Stimulated activated naive CD8-positive, alpha-beta T cell treated with anti-CD3 and anti-CD28 coated beads, Interleukin-15, Interleukin-2, amounts not matched to agents 100 ng/mL and 50 ng/mL, for 24 hours (primary cell): ENCODE measurements around the gene SEC63.
"Not testable (repeated sequence)": the region's sequence is repeated elsewhere in the genome, so short reads cannot be mapped to it uniquely, and the experiment has no call there.

Source experiments
- H3K27ac Mint-ChIP-seq: one replicate; pipeline ENCODE4 v1.8.0; 2021; ENCODE audit warnings: mild to moderate bottlenecking, mixed read lengths
- H3K27me3 Mint-ChIP-seq: one replicate; pipeline ENCODE4 v1.8.0; 2021; ENCODE audit warnings: mixed read lengths
- H3K36me3 Mint-ChIP-seq: one replicate; pipeline ENCODE4 v1.8.0; 2021; ENCODE audit warnings: low read depth, mixed read lengths
- H3K4me1 Mint-ChIP-seq: one replicate; pipeline ENCODE4 v1.8.0; 2021; ENCODE audit warnings: low read depth, mixed read lengths
- H3K4me3 Mint-ChIP-seq: one replicate; pipeline ENCODE4 v1.8.0; 2021; ENCODE audit warnings: mild to moderate bottlenecking, mixed read lengths
- H3K9me3 Mint-ChIP-seq: one replicate; pipeline ENCODE4 v1.8.0; 2021; ENCODE audit warnings: mixed read lengths

The SEC63 gene

DNA sequence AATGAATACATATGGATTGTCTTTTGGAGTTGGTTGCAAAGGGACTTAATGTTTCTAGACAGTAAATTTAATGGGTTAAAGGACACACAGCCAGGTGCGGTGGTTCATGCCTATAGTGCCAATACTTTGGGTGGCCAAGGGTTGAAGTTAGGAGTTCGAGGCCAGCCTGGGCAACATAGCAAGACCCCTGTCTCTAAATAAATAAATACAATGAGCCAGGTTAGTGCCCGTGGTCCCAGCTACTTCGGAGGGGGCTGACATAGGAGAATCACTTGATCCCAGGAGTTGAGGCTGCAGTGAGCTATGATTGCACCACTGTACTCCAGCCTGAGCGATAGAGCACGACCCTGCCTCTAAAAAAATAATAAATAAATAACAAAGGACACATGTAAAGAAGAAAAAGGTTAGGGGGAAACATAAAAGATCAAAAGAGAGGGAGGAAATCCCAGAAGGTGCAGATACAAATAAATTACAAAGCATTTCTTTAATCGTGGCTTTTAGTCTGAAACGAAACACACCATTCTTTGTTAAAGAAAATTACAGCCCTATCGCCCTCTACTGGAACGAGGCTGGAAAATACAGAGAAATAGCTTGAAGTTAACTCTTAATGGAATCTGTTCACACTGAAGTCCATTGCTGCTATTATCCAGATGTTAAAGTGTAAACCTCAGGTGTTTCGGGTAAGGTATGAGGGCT lies 91.3 kb downstream of the SEC63 start:
- Mint-ChIP-seq H3K27ac (no peak overlapping the region), H3K4me3 (no peak overlapping the region), H3K9me3 (no peaks in the 10 kb centered on the region), H3K27me3 (no peaks in the 10 kb centered on the region), H3K36me3 (peaks cover 17% of the 10 kb centered on the region), H3K4me1 (peaks cover 33% of the 10 kb centered on the region)

DNA sequence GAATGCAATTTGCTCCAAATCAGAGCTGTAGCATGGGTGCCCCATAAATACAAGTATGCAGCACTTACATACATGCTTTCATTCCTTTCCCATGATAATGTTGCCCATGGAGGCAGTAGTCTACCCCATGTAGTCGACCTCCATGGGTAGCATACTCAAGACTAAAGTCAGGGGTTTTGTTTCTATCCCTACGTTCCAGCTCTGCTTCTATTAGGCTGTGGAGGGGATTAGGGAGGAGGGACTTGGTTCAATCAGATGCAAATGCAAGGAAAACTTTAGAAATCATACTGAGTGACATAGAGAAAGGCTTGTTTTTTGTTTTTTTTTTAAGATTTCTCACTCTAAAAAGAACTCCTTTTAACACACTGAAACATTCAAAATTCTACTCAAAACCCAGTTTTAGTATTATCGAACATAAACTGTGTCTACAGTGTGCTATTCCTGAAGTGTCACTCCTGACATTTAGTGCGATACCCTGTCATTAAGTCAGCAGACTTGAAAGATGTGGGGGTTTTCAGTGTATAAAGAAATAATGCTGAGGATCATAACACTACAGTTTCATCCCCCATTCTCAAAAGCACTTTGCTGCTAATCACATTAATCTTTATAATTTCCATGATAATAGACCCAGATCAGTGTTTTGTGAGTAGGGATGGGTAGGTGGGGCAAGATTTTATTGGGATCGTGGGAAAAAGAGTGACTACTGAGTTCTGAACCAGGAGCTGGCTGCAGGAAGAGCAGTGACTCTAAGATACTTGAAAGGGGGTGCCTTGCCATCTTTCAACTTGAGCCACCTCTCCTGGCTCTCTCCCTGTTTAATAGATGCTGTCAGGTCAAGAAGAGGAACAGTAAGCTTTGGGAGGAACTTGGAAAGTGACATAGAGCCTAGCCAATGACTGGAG lies 93.5 kb downstream of the SEC63 start:
- Mint-ChIP-seq H3K36me3 (no peaks in the 10 kb centered on the region), H3K4me3 (no peak overlapping the region), H3K9me3 (no peaks in the 10 kb centered on the region), H3K27me3 (no peaks in the 10 kb centered on the region), H3K27ac (no peak overlapping the region), H3K4me1 (peaks cover 12% of the 10 kb centered on the region)

DNA sequence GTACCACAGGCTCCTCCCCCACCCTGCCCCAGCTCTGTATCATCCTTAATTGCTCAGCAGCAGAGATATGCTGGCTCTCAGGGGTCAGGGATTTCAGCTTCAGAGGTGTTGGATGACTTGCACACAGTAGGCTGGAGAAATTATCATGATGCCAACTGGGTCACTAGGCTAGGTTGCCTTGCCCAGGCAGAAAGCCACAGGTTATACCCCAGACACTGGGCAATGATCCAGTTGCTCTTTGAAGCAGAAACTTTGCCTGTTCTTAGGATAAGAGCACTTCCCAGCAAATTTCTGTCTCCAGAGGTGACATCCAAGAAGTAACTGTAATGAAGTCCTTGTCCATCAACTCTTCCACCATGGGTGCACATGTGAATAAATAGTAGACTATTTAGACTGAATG lies 95.6 kb downstream of the SEC63 start:
- no peaks in the 10 kb centered on the region for H3K9me3 Mint-ChIP-seq
- peaks cover 7% of the 10 kb centered on the region for H3K4me1 Mint-ChIP-seq
- H3K4me3 Mint-ChIP-seq: no peak overlapping the region
- H3K27ac Mint-ChIP-seq: no peak overlapping the region
- H3K36me3 Mint-ChIP-seq: no peaks in the 10 kb centered on the region
- no peaks in the 10 kb centered on the region for H3K27me3 Mint-ChIP-seq

DNA sequence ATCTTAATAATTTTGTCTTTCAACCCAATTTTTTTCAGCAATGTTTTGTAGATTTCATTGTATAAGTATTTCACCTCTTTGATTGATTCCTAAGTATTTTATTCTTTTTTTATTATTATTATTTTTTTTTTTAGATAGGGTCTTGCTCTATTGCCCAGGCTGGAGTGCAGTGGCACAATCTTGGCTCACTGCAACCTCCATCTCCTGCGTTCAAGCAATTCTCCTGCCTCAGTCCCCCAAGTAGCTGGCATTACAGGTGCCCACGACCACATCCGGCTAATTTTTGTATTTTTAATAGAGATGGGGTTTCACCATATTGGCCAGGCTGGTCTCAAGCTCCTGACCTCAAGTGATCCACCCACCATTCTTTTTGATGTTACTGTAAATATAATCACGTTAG lies 97.0 kb downstream of the SEC63 start:
- H3K9me3 Mint-ChIP-seq: not testable (repeated sequence)

DNA sequence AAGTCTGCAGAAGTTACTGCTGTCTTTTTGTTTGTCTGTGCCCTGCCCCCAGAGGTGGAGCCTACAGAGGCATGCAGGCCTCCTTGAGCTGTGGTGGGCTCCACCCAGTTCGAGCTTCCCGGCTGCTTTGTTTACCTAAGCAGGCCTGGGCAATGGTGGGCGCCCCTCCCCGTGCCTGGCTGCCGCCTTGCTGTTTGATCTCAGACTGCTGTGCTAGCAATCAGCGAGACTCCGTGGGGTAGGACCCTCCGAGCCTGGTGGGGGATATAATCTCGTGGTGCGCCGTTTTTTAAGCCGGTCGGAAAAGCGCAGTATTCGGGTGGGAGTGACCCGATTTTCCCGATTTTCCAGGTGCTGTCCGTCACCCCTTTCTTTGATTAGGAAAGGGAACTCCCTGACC lies 97.9 kb downstream of the SEC63 start:
- not testable (repeated sequence) for H3K4me3 Mint-ChIP-seq, H3K27me3 Mint-ChIP-seq, H3K9me3 Mint-ChIP-seq, H3K36me3 Mint-ChIP-seq, H3K27ac Mint-ChIP-seq, H3K4me1 Mint-ChIP-seq

More for the DNA sequence above, 97.0 kb downstream of the SEC63 start:
- H3K27ac Mint-ChIP-seq, H3K36me3 Mint-ChIP-seq, H3K4me1 Mint-ChIP-seq, H3K27me3 Mint-ChIP-seq, H3K4me3 Mint-ChIP-seq: not testable (repeated sequence)

DNA sequence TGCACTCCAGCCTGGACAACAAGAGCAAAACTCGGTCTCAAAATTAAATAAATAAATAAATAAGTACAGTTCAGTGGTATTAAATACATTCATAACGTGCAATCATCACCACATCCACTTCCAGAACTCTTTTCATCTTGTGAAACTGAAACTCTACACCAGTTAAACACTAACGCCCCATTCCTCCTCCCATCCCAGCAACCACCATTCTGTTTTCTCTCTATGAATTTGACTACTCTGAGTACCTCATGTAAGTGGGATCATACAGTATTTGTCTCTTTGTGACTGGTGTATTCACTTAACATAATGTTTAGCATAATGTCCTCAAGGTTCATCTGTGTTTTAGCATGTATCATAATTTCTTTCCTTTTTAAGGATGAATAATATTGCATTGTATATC lies 104.8 kb downstream of the SEC63 start:
- no peak overlapping the region for H3K27ac Mint-ChIP-seq
- no peak overlapping the region for H3K4me3 Mint-ChIP-seq
- no peaks in the 10 kb centered on the region for H3K9me3 Mint-ChIP-seq
- H3K27me3 Mint-ChIP-seq: no peaks in the 10 kb centered on the region
- H3K36me3 Mint-ChIP-seq: no peaks in the 10 kb centered on the region
- peaks cover 12% of the 10 kb centered on the region for H3K4me1 Mint-ChIP-seq

DNA sequence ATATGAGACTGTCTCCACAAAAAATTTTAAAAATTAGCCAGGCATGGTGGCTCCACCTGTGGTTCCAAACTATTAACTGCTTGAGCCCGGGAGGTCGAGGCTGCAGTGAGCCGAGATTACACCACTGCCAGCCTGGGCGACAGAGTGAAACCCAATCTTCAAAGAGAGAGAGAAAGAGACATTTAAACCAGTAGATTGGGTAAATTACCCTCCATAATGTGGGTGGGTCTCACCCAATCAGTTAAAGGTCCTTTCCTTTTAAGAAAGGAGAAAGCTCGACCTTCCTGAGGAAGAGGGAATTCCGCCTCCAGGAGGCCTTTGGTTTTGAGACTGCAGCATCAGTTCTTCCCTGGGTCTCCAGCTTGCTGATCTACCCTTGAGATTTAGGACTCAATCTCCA lies 108.7 kb downstream of the SEC63 start:
- H3K27ac Mint-ChIP-seq: no peak overlapping the region
- H3K4me1 Mint-ChIP-seq: peaks cover 12% of the 10 kb centered on the region
- H3K9me3 Mint-ChIP-seq: no peaks in the 10 kb centered on the region
- H3K4me3 Mint-ChIP-seq: no peak overlapping the region
- no peaks in the 10 kb centered on the region for H3K27me3 Mint-ChIP-seq
- no peaks in the 10 kb centered on the region for H3K36me3 Mint-ChIP-seq

DNA sequence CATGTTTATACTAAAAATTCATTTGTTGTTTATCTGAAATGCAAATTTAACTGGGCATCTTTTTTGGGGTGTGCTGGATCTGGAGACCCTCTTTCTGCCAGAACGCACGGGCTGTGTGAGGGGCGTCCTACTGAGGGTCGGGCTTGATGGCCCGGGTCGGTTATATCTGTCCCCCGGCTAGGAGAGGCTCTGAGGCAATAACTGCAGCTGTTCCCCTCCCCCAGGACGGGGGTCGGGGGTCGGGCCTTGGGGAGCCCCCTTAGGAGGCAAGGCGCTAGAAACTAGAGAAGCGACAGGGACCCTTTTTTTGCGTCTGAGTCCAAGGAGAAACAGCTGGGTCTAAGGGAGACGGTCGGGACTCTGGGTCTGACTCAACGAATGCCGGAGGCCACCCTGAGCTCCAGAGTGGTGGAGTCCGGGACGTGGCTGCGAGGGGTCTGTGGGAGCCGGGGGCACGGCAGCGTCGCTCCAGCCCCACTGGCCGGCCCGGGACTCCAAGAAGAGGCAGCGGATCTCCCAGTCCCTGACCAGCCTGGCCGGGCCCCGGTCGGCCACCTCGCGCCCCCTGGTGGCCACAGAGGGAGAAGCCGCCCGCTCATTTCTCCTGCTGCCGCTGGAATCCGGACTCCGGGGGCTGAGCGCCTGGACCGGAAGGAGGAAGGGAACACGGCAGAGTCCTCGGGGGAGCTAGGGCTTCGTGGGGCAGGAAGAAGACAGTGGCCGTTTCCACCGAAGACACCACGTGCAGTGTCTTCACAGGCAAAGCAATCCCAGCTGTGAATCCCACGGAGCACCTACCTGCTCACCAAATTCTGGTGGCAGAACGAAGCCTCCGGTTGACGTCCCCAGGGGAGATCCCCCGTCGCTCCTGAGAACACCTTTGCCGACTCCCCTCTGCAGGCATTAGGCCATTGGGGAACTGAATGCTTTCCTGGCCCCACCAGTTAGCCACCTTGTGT lies 109.9 kb downstream of the SEC63 start:
- H3K27ac Mint-ChIP-seq: peak overlapping the region; percentile 70

DNA sequence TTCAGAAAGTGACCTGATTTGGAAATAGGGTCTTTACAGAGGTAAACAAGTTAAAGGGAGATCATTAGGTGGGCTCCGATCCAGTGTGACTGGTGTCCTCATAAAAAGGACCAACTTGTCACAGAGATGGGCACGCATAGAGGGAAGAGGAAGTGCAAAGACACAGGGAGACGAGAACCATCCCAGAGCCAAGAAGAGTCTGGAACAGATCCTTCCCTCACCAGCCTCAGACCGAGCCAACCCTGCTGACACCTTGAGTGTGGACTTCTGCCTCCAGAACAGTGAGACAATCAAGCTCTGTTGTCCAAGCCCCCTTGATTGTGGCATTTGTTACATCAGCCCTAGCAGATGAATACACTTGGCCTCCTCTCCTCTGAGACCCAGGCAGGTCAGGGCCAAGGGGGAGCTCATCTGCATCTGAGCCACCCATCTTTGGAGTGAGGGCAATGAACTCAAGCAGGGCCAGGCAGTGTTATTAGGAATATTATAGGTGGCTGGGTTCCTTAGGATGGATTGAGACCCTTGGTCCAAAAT lies 111.7 kb downstream of the SEC63 start:
- H3K27ac Mint-ChIP-seq: no peak overlapping the region
- no peaks in the 10 kb centered on the region for H3K27me3 Mint-ChIP-seq
- H3K9me3 Mint-ChIP-seq: no peaks in the 10 kb centered on the region
- H3K36me3 Mint-ChIP-seq: no peaks in the 10 kb centered on the region
- H3K4me3 Mint-ChIP-seq: no peak overlapping the region
- peaks cover 19% of the 10 kb centered on the region for H3K4me1 Mint-ChIP-seq

More for the DNA sequence above, 109.9 kb downstream of the SEC63 start:
- no peaks in the 10 kb centered on the region for H3K27me3 Mint-ChIP-seq
- H3K4me3 Mint-ChIP-seq: peak overlapping the region; percentile 74
- H3K4me1 Mint-ChIP-seq: peaks cover 13% of the 10 kb centered on the region
- no peaks in the 10 kb centered on the region for H3K9me3 Mint-ChIP-seq
- H3K36me3 Mint-ChIP-seq: no peaks in the 10 kb centered on the region

DNA sequence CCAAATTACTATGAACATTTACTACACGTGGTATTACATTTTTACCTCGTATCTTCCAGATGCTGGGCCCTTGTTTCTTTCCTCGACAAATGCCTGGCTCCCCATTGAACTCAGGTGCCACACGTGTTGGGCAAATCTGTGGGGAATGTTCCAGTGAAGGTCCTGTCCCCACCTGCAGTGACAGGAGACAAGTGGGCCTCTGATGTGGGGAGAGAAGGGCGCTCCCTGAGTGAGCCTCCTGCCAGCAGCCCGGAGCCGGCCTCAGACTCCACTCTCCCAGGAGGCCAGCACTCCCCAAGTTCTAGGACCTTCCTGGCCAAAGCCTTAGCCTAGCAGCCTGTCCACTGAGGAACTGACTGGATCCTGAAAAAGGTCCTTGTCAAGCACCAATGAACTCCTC lies 112.2 kb downstream of the SEC63 start:
- Mint-ChIP-seq H3K27ac (no peak overlapping the region), H3K27me3 (no peaks in the 10 kb centered on the region), H3K4me1 (peaks cover 19% of the 10 kb centered on the region), H3K36me3 (no peaks in the 10 kb centered on the region), H3K9me3 (no peaks in the 10 kb centered on the region), H3K4me3 (no peak overlapping the region)

DNA sequence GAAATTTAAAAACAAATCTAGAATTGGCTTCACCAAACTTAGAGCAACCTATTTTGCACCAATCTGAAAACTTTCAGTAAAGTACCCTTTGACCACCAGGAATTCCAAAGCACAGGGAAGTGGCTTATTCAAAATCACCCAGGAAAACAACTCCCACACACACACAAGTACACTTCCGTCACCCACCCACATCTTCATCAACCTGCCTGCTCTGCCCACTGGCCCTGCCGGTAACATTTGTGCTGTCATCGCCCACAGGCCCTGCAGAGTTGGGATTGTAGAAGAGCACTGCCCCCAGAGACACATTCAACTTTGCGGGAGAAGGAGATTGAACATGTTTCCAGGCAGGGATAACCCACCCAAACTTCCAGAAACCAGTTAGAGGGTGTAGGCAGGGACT lies 114.6 kb downstream of the SEC63 start:
- H3K27me3 Mint-ChIP-seq: no peaks in the 10 kb centered on the region
- no peaks in the 10 kb centered on the region for H3K9me3 Mint-ChIP-seq
- peak overlapping the region; percentile 5 for H3K27ac Mint-ChIP-seq
- no peak overlapping the region for H3K4me3 Mint-ChIP-seq
- H3K36me3 Mint-ChIP-seq: no peaks in the 10 kb centered on the region
- peaks cover 15% of the 10 kb centered on the region for H3K4me1 Mint-ChIP-seq

DNA sequence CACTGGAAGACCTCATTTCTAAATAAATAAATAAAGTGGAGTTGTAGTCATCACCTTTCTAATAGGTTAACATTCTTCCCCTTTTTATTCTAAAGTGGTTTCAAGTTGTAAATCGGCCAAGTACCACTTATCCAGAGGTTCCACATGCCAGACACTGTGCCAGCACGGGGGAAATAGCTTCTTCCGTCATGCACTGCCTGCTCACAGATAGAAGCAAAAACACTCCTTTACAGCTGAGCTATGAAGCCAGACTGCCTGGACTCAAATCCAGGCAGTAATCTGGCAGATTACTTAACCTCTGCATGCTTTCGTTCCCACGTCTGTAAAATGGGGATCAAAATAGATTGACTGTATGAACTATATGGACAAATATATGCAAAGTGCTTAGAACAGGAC lies 116.7 kb downstream of the SEC63 start:
- Mint-ChIP-seq H3K4me3 (no peak overlapping the region), H3K36me3 (no peaks in the 10 kb centered on the region), H3K9me3 (no peaks in the 10 kb centered on the region)

DNA sequence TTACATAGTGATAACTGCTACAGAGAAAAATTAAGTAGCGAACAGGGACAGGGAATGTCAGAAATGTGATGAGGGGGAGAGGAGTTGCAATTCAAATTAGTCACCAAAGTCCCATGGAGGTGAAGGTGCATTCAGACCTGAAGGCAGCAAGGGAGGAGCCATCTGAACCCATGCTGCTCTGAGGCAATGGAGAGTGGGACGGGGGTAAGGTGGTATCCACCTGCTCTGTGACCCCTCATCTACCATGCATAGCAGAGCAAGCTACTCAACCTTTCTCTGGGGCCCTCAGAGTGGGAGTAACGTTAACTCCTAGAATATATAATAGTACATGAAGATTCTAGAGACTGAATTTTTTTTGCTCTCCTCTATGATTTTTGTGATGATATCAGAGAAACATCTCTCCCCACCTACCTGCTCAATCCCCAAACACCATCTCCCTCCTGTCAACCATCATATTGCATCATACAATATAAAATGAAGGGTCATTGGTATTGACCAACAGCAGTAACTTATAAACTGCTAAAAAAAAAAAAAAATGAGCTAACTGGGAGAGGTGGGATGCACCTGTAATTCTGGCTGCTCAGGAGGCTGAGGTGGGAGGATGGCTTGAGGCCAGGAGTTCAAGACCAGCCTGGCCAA lies 117.3 kb downstream of the SEC63 start:
- Mint-ChIP-seq H3K27ac (no peak overlapping the region), H3K9me3 (no peaks in the 10 kb centered on the region), H3K4me1 (peaks cover 13% of the 10 kb centered on the region), H3K4me3 (no peak overlapping the region), H3K36me3 (no peaks in the 10 kb centered on the region), H3K27me3 (no peaks in the 10 kb centered on the region)

More for the DNA sequence above, 116.7 kb downstream of the SEC63 start:
- no peak overlapping the region for H3K27ac Mint-ChIP-seq
- H3K4me1 Mint-ChIP-seq: peaks cover 13% of the 10 kb centered on the region
- no peaks in the 10 kb centered on the region for H3K27me3 Mint-ChIP-seq

DNA sequence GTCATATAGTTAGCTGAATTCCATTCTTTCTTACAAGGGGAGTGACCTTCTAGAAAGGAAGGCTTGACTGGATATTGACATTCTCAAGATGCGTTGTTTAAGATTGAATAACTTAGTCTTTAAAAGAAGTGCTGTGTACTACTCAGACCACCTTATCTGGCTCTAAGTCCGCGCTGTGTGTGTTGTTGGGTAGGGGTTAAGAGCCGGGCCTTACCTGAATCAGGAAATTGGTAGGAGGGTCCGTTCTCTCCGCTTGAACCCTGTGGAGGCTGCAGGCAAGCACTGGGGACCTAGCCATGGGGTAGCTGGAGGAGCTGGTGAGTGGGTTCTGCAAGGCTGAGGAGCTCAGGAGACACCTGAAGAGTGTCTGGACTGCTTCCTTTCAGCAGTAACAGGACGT lies 124.9 kb downstream of the SEC63 start:
- Mint-ChIP-seq H3K9me3 (no peaks in the 10 kb centered on the region), H3K4me3 (no peak overlapping the region), H3K27me3 (no peaks in the 10 kb centered on the region), H3K4me1 (peaks cover 19% of the 10 kb centered on the region), H3K36me3 (no peaks in the 10 kb centered on the region), H3K27ac (no peak overlapping the region)
